Astrocyte (in vitro differentiated cells and primary cell): ENCODE measurements around the gene ADIG. TPM values are rescaled to one million over a fixed set of nuclear protein-coding genes. Genes with fewer than 3 reads are reported as not detected.

Experiments
- DNase-seq: peaks from one replicate; pipeline ENCODE4 v3.0.0-alpha.2; 2010; ENCODE audit warnings: low read depth
- FAIRE-seq: peaks from 2 replicates; lab custom pipeline; 2011; peaks lifted over from hg19 to GRCh38; lab: Jason Lieb, UNC
- H2AFZ ChIP-seq: 2 replicates; pipeline ENCODE4 v1.6.0; 2012; ENCODE audit warnings: low read depth, low read length, inconsistent platforms
- H3K27ac ChIP-seq: 2 replicates; pipeline ENCODE4 v1.5.1; 2011; ENCODE audit warnings: low read depth, low read length, inconsistent platforms
- H3K27me3 ChIP-seq: 2 replicates; pipeline ENCODE4 v1.6.0; 2011; ENCODE audit warnings: low read length, inconsistent platforms; ENCODE audit not compliant: insufficient read depth
- H3K36me3 ChIP-seq: 2 replicates; pipeline ENCODE4 v1.5.1; 2011; ENCODE audit warnings: low read length, inconsistent platforms; ENCODE audit not compliant: insufficient read depth
- H3K4me1 ChIP-seq: 2 replicates; pipeline ENCODE4 v1.5.1; 2011; ENCODE audit warnings: low read length, inconsistent platforms; ENCODE audit not compliant: insufficient read depth
- H3K4me2 ChIP-seq: 2 replicates; pipeline ENCODE4 v1.6.0; 2012; ENCODE audit warnings: low read length, inconsistent platforms
- H3K4me3 ChIP-seq: 2 replicates; pipeline ENCODE4 v1.5.1; 2011; ENCODE audit warnings: low read depth, mild to moderate bottlenecking, low read length, inconsistent platforms; ENCODE audit not compliant: insufficient read depth
- H3K79me2 ChIP-seq: 2 replicates; pipeline ENCODE4 v1.6.0; 2012; ENCODE audit warnings: mild to moderate bottlenecking, low read length, inconsistent platforms; ENCODE audit not compliant: insufficient read depth
- H3K9ac ChIP-seq: 2 replicates; pipeline ENCODE4 v1.6.0; 2012; ENCODE audit warnings: mild to moderate bottlenecking, low read length, inconsistent platforms
- H3K9me3 ChIP-seq: 2 replicates; pipeline ENCODE4 v1.5.1; 2012; ENCODE audit warnings: low read depth, mild to moderate bottlenecking, low read length, inconsistent platforms; ENCODE audit not compliant: insufficient read depth
- H4K20me1 ChIP-seq: 2 replicates; pipeline ENCODE4 v1.6.0; 2012; ENCODE audit warnings: low read length, inconsistent platforms; ENCODE audit not compliant: insufficient read depth
- H3K27ac Mint-ChIP-seq: one replicate; pipeline ENCODE4 v1.8.0; 2021; ENCODE audit warnings: mild to moderate bottlenecking, mixed read lengths; ENCODE audit not compliant: unreplicated experiment
- H3K27me3 Mint-ChIP-seq: one replicate; pipeline ENCODE4 v1.8.0; 2021; ENCODE audit warnings: low read depth, mixed read lengths; ENCODE audit not compliant: unreplicated experiment
- H3K36me3 Mint-ChIP-seq: one replicate; pipeline ENCODE4 v1.8.0; 2021; ENCODE audit warnings: low read depth, mixed read lengths; ENCODE audit not compliant: unreplicated experiment
- H3K4me1 Mint-ChIP-seq: one replicate; pipeline ENCODE4 v1.8.0; 2021; ENCODE audit warnings: low read depth, mixed read lengths; ENCODE audit not compliant: unreplicated experiment
- H3K4me3 Mint-ChIP-seq: one replicate; pipeline ENCODE4 v1.8.0; 2021; ENCODE audit warnings: mild to moderate bottlenecking, moderate library complexity, mixed read lengths; ENCODE audit not compliant: unreplicated experiment
- H3K9me3 Mint-ChIP-seq: one replicate; pipeline ENCODE4 v1.8.0; 2021; ENCODE audit warnings: mild to moderate bottlenecking, mixed read lengths; ENCODE audit not compliant: unreplicated experiment
- CTCF ChIP-seq: IDR thresholded peaks from 2 replicates; pipeline ENCODE4 v1.5.1; 2011; ENCODE audit warnings: low read depth, mild to moderate bottlenecking, inconsistent platforms, low read length, moderate library complexity; ENCODE audit not compliant: insufficient read depth
- EZH2 ChIP-seq: IDR thresholded peaks from 2 replicates; pipeline ENCODE4 v1.6.1; 2012; ENCODE audit warnings: mild to moderate bottlenecking, low read length, inconsistent platforms; ENCODE audit not compliant: insufficient read depth
- total RNA-seq: library from RNA; stranded (reverse); gene quantifications from 2 replicates; pipeline ENCODE4 v1.2.1, GENCODE V29; 2021

Gene ADIG
- total RNA-seq, 1 donor from 2014 or later, result not detected

- Histone ChIP-seq H3K79me2 (no peaks in the 10 kb centered on the region), H4K20me1 (no peaks in the 10 kb centered on the region), H3K9me3 (no peaks in the 10 kb centered on the region), H3K4me3 (no peak overlapping the region), H3K36me3 (no peaks in the 10 kb centered on the region), H3K27ac (no peak overlapping the region), H3K27me3 (peaks cover 3% of the 10 kb centered on the region), H3K4me2 (no peak overlapping the region), H3K4me1 (no peaks in the 10 kb centered on the region), H2AFZ (no peak overlapping the region), H3K9ac (no peak overlapping the region)
- Mint-ChIP-seq H3K36me3 (no peaks in the 10 kb centered on the region), H3K4me3 (no peak overlapping the region), H3K4me1 (no peaks in the 10 kb centered on the region), H3K27me3 (peaks cover 1% of the 10 kb centered on the region), H3K9me3 (no peaks in the 10 kb centered on the region), H3K27ac (no peak overlapping the region)
- TF ChIP-seq EZH2, result no peak
- DNase-seq, result no peak
- no peak for FAIRE-seq
These were observed 8.4 kb downstream of the ADIG start for GRCh38 chr20:38589351-38589750.

GRCh38 chr20:38589967-38590675, 9.1 kb downstream of the ADIG start:
- Histone ChIP-seq H3K4me1 (no peaks in the 10 kb centered on the region), H3K9me3 (no peaks in the 10 kb centered on the region), H3K4me3 (no peak overlapping the region), H3K4me2 (no peak overlapping the region), H3K9ac (no peak overlapping the region), H3K79me2 (no peaks in the 10 kb centered on the region), H3K36me3 (no peaks in the 10 kb centered on the region), H4K20me1 (no peaks in the 10 kb centered on the region), H3K27ac (no peak overlapping the region), H2AFZ (no peak overlapping the region), H3K27me3 (peaks cover 3% of the 10 kb centered on the region)
- H3K4me1 Mint-ChIP-seq, result no peaks in the 10 kb centered on the region
- no peaks in the 10 kb centered on the region for H3K27me3 Mint-ChIP-seq
- no peaks in the 10 kb centered on the region for H3K9me3 Mint-ChIP-seq
- DNase-seq (no peak), FAIRE-seq (no peak)
- no peak overlapping the region for H3K27ac Mint-ChIP-seq
- no peak for TF ChIP-seq EZH2
- no peak for TF ChIP-seq CTCF
- no peak overlapping the region for H3K4me3 Mint-ChIP-seq
- no peaks in the 10 kb centered on the region for H3K36me3 Mint-ChIP-seq

- H3K4me2 ChIP-seq, result no peak overlapping the region
- H2AFZ ChIP-seq, result peak overlapping the region; percentile 47
- H3K27ac Mint-ChIP-seq, result no peak overlapping the region
- H3K79me2 ChIP-seq, result no peaks in the 10 kb centered on the region
- H3K9ac ChIP-seq, result no peak overlapping the region
- H3K27me3 ChIP-seq, result peaks cover 3% of the 10 kb centered on the region
- H3K4me3 Mint-ChIP-seq, result no peak overlapping the region
- no peak overlapping the region for H3K27ac ChIP-seq
- no peaks in the 10 kb centered on the region for H3K36me3 ChIP-seq
- H3K9me3 ChIP-seq, result no peaks in the 10 kb centered on the region
- no peaks in the 10 kb centered on the region for H3K9me3 Mint-ChIP-seq
- no peaks in the 10 kb centered on the region for H3K27me3 Mint-ChIP-seq
- no peaks in the 10 kb centered on the region for H3K36me3 Mint-ChIP-seq
- H3K4me1 Mint-ChIP-seq, result no peaks in the 10 kb centered on the region
- no peak overlapping the region for H3K4me3 ChIP-seq
- DNase-seq (no peak), FAIRE-seq (no peak)
- no peak for TF ChIP-seq EZH2
- no peak for TF ChIP-seq CTCF
- no peaks in the 10 kb centered on the region for H4K20me1 ChIP-seq
- H3K4me1 ChIP-seq, result no peaks in the 10 kb centered on the region
These were observed 9.9 kb downstream of the ADIG start for GRCh38 chr20:38590676-38591473.
